Lung microvascular endothelial cell (primary cell): ENCODE measurements around the gene ENOX1. TPM values are rescaled to one million over a fixed set of nuclear protein-coding genes. Genes with fewer than 3 reads are reported as not detected.
A peak's percentile ranks its signal among the peaks of the same experiment; 100 is the strongest.

Source experiments
- DNase-seq, 2 donors: peaks; one replicate each; pipeline versions ENCODE4 v3.0.0 to v3.0.0-alpha.2; 2010; ENCODE audit warnings: low read depth in 2 of 2
- total RNA-seq: library from RNA; depleted of rRNA; stranded (reverse); fragments of >200 nt; gene quantifications from 2 replicates; pipeline ENCODE4 v1.2.1, GENCODE V29; 2014

The ENOX1 gene
- total RNA-seq, 1 donor from 2014 or later: under 0.01 TPM

DNA sequence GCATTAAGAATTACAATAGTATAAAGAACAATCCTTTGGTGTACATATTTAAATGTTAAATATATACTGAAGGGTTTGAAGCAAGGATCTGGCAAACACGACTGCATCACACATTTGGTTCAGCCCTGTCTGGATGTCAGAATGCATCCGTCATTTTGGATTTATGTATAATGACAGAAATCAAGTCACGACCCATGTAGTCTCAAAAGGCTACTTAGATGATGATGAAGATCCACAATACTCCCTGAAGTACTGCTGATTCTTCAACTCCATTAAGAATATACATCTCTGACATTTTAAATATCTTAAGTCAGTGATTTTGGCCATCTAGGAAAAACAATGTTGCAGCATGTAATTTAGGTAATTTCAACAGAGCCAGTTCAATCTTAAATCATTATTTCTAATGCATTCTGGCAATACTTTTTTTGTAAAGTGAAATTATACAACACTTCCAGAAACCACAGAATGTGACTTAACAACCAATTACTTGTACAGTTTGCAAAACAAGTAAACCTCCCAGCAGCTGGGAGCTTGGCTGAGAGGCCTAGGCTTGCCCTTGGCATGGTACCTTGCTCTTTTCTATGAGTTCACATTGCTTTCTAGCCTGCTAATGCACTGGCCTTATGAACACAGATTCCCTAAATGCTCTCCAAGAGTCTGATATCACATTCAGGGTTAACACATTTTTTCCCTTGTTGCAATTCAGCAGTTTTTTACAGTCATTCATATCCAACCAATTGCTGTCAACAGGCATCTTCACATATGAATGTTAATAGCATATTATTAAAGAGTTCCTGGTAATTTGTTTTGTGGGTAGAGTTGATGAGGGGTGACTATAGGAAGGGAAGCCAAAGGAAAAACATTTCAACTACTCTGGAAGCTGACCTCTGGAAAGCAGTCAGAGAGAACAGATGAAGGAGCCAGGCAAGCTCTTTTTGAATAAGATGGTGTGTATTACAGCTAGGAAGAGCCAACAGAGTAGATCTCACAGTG lies 175.2 kb downstream of the ENOX1 start:
- no peak for DNase-seq

DNA sequence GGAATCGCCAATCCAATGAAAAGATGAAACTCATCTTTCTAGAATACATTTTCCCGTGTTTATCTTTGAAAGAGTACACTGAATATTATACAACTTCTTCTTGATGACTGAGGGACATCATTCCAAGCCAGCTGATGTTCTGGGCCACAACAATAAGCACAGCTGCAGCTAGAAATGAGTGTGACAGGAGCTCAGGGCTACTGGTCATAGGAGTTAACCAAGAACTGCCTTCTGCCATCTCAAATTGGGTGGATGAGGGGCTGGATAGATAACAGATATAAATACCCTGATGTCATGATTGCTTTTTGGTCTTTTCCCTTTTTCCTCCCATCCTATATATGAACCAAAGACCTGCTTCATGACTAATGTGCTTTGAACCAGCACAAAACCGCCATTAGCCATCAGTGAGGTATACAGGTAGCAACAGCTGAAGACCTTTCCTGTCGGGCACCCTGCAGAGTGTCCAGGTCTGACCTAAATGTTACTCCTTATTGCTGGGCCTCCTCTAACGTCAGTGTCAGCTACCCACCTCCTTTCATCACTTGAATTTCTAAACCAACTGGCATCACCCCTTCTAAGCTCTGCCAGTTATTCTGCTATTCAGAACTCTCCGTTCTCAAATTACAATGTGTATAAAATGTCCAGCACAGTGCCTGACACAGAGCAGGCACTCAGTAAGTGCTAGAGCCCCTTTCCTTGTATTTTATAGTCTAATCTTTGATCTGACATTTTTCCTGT lies 178.2 kb downstream of the ENOX1 start:
- no peak for DNase-seq

DNA sequence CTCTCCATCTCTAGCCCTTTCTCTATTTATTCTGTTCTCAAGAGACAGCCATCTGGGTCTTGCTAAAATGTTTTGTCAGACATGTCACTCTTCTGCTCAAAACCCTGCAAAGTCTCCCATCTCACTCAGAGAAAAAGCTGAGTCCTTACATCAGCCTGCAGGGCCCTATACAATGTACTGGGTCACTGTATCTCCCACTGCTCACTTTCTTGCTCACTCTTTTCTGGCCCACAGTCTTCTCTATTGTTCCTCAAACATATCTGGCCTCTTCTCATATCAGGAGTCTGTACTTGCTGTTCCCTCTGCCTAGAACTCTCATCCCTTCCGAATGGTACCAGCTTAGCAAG lies 189.2 kb downstream of the ENOX1 start:
- DNase-seq: no peak

DNA sequence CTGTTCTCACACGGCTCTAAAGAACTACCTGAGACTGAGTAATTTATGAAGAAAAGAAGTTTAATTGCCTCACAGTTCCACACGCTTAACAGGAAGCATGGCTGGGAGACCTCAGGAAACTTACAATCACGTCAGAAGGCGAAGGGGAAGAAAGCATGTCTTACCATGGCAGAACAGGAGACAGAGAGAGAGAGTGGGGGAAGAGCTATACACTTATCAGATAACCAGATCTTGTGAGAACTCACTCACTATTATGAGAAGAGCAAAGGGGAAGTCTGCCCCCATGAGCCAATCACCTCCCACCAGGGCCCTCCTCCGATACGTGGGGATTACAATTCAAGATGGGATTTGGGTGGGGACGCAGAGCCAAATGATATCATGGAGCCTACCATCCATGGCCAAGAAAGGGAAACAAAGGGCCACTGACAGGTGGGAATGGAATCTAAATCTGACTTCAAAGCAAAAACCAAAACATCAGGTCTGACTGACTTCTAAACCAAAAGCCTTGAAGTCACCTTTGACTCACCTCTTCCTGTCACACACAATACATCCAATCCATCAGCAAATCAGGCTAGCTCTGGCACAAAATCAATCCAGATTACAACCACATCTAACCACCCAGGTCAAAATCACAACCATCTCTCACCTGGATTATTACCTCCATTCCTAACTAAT lies 189.7 kb downstream of the ENOX1 start:
- DNase-seq: no peak

DNA sequence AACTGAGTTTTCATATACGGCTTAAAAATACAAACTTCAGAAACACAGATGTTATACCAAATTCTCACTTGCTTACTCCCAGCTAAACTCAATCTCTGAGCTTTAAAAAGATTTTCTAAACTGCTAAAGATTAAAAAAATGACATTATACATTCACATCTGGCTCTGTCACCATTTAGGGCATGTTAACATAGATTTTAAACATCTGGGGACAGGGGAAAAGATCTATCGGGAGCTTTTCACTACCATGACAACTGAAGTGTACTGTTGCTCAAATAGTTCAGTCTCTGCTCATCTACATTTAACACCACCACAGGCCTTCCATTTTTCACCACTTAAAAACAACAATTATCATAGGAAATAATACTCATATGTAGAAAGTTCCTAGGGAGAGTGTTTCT lies 190.8 kb downstream of the ENOX1 start:
- no peak for DNase-seq

DNA sequence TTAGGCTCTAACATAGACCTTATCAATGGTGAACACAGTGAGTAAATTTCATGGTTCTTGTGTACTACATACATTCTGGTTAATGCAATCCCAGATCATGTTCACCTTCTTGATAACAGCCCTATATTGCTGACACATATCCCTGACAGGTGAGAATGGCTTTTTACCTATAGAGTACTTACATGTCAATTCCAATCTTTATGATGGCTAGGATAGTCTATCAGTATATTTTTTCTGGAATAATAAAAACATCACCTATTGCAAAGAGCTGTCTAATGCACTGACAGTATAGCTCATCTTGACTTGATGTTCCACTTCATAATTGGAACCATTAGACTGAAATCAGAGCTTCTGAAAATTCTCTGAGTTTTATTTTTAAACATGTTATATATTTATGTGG lies 199.4 kb downstream of the ENOX1 start:
- DNase-seq: no peak

DNA sequence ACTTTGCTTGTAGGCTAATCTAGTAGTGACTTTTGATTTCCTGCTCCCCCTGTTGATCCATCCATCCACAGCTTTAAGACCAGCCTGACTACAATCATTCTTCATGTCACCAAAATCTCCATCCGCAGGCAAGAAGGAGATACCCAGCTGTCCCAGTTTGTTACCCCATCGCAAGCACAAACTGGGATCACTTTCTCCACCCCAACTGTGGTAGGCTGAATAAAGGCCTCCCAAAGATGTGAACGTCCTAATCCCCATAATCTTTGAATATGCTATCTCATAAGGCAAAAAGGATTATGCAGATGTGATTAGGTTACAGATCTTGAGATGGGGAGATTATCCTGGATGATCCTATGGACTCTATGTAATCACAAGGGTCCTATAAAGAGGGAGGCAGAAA lies 202.0 kb downstream of the ENOX1 start:
- no peak for DNase-seq

DNA sequence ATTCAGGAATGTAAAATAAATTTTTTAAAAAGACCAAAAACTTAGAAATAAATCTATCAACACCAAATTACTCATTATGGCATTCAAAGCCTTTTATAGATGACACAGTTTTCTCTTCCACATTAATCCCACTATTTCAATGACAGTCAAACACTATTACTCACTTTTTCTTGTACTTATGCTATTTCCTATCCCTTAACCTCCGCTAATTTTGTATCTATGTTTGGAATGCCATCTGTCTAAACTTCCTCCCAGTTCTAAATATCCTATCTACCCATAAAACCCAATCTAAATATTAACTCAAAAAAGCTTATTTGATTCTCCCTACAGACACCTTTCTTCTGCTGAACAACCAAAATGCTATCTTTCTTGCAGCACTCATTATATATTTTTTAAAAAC lies 203.5 kb downstream of the ENOX1 start:
- DNase-seq: peak in 1 of 2 donors; percentile 21

DNA sequence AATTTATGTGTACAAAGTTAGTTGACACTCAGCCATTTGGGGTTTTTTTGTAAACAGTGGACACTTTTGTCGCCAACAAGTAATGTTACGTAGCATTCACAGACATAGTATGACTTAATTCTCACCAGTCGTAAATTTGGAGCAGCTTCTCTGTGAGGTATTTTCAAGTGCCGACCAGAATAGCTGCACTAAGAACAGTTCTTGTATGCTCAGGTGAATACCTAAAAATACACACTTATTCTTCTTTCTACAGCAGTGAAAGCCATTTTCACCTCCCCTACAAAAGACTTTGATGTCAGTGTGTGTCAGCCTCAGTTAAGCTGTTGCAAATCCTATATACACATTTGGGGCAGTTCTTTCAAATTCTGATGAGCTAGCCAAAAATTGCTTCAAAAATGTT lies 206.5 kb downstream of the ENOX1 start:
- no peak for DNase-seq

DNA sequence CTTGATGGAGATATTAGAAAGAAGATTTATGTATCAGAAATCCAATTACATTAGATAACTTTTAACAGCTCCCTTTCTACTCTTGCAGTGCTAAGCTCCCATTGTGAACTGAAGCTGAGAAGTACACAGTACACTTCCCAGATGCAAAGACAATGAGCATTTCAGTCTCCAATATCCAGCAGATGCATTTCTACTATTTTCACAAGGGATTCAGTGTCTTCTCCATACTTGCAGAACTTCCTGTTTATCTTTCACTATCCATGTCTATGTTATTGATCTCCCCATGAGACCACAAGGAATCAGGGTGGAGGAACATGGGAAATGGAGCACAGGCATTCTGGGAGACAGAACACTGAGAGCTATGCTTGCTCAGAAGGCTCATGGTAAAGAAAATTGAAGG lies 207.5 kb downstream of the ENOX1 start:
- no peak for DNase-seq

DNA sequence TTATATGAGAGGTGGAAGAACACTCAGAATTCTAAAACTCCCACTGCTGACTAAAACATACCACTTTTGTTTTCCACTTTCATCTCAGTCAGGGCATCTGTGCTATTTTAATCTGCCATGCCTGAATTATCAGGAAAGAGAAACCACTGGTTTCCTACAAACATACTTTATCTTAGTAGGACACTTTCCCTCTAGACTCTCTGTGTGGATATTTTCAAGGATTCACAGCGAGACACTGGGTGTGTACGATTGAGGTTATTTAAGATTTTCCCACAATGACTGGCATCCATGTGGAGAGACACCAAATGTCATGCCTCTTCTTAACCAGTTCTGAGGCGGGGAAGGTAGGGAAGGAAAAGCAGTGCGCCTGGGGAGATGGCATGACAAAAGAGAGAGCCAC lies 212.2 kb downstream of the ENOX1 start:
- DNase-seq: no peak

DNA sequence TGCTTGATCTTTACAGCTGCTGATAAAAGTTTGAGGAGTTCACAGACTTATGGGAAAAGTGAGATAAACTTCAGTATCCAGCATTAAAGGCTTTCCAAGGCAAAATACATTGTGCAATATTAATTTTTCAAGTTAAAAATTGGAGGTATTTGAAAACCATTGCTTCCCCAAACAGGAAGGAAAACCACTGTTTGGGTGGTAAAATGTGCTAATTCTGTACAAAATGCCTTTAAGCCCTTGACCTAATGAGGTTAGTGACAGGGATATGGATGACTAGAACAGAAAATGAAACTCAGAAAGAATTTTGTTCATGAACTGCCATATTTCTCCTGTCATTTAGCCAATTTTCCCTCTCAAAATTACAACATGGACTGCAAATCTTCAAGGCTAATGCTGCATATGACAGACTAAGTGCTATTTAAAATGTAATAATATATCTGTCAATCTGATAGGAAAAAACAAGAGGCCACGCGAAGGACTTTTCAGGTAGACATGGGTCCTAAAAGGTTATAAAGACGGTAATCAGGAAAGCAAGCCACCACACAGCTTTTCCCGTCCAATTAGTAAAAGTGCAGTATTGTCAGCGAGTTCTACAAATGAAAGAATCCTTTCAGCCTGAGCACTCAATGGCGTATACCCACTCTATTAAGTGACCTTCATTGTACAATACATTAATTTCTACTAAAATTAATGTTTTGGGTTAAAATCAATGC lies 212.8 kb downstream of the ENOX1 start:
- DNase-seq: peak; percentile 16 to 29

DNA sequence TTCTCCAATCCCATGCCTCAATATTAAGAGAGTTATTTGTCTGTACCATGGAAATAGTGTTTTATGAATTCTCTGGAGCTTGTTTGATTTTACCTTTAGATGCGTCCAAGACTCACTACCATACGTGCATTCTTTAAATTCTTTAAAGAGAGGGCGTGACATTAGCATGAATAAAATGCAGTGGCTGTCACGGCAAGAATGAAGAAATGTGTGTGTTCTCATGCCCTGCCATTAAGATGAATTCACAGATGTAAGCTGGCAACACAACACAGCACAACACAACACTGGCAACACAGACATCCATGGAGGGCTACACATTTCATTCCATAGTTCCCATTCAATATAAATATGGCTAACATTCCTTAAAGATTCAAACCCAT lies 213.4 kb downstream of the ENOX1 start:
- peak; percentile 3 to 29 for DNase-seq

DNA sequence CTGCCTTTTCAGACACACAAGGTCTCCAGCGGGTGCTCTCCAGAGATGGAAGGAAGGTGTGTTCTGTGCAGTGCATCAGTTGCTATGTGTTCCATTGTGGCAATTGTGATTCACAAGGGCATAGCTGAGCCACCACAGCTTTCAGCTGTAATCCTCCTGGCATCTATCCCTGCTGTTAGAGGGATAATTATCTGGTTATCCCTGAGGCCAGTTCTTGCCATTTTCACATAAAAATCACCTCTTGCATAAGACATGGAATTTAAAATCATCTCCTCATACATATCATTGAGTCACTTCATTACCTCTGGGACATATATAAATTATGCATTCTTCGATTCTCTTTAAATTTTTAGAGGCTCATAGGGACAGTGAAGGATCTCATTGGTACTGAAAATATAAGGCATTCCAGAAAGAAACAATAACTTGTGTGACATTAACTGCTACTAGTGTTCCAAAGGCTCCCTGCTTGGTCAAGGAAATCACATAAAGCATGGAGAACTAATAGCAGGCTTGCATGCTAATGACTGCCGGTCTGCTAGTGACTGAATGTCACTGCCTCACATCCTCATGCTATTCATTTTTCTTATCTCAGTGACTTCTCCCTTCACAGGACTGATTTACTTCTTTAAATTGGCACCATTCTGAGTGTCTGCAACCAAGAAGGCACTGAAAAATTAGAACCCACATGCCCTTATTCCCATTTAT lies 214.0 kb downstream of the ENOX1 start:
- no peak for DNase-seq

DNA sequence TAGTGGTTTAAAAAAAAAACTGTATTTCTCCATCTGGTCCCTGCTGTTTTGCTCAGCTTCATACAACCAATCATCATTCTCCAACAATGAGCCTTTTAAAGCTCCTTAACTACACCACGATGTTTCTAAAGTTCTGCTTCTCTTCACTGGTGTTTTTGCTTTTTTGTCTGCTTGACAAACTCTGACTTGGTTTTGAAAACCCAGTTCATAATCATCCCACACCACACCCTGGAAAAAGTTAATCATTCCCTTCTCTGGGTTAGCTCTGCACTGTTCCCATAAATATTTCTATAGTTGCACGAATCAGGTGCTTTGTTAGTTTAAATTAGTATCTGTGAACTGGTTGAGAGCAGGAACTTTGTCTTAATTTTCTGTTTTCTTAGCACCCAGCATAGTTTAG lies 217.1 kb downstream of the ENOX1 start:
- peak in 1 of 2 donors; percentile 21 for DNase-seq

DNA sequence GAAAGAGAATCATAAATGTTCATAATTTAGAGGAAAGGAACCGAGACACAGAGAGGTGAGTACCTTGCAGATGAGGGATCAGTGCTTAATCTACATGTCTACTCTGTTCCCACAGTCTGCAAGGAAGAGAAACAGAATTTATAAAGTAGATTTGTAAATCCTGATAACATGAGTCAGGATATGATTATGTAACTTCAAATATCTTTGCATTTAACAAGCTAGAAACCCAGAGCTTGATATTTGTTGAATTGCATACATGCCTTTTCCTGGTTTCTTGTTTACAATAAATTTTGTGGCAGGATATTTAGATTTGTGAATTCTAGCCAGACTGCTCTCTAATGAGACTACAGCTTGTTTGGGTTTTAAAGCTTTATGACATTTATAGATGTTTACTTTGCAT lies 219.2 kb downstream of the ENOX1 start:
- no peak for DNase-seq

DNA sequence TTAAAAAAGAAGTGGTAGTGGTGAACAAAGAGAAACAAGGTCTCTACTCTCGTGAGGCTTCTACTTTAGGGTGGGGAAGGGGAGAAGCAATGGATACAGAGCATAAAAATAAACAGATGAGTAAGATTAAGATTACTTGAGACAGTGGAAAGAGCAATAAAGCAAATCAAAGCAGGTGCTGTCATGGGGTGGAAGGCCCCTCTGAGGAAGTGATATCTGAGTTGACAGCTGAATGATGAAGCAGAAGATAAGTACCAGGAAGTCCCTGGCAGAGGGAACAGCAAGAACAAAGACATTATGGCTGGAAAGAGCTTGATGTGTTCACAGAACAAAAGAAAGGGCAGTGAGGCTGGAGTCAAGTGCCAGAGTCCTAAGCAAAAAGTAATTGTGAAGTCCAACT lies 221.8 kb downstream of the ENOX1 start:
- DNase-seq: no peak

DNA sequence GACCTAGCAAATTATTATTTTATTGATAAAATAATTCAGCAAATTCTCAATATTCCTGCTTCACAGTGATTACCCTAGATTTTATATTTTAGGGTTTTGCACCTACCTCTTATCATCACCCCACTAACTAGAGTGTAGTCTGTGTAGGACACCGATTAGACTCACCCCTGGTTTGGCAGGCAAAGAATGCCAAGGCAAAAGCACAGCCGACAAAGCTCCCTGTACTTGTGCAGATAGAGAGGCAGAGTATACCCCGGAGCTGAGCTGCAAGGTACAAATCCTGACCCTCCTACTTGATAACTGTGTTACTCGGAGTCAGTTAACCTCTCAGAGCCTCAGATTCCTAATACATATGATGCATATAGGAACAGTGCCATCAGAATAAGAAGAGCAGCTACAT lies 225.7 kb downstream of the ENOX1 start:
- no peak for DNase-seq

DNA sequence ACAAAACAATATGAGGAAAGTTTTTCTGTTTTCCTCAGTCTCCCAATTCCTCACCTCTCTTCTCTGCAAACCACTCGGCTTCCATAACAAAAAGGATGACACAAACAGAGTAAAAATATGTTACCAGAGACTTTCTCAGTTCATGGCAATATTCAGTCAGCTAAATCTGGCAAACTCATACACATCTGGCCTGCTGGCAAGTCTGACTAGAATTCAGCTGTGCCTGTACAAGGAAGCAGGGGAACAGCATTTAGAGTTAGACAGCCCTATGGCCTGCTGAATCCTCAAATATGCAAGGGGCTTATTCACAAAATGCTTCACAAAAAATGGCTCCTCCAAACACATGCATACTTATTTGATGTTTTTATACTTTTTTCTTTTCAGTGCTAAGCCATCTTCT lies 227.8 kb downstream of the ENOX1 start:
- DNase-seq: no peak

DNA sequence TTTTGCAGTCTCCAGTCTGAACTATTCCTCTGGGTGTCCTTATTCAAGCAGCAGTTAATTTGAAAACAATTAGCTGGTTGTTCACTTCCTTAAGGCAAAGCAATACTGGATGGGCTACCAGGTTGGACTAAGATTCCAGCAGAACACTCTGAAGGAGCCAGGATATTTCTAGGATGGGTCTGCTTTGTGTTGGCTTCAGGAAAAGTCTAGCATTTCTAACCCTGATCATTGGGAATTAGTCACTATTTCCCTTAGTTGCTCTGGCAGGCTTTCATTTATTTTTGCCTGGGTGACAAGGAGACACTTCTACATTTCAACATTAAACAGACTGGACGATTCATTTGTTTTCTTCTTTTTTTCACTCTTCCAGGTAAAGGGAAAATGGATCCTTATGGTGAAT lies 228.4 kb downstream of the ENOX1 start:
- DNase-seq: no peak

DNA sequence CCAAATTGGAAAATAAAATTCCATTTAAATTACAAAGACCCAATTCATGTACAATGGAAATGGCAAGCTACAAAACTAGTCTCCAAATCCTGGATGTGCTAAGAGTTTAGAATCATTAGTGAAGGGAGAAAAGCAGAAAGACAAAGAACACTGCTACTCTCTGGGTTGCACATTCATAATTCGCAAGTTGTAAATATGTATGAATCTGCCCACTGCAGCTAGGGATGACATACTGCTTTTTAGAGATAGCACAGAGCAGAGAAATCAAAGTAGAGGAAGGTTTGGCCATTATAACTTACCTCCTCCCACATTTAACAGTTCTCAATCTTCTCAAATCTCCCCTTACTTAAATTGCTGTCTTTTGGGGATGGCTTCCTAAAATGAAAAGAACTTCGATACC lies 231.1 kb downstream of the ENOX1 start:
- no peak for DNase-seq
